Measurements from ENCODE around the gene GASK1B.
A peak's percentile ranks its signal among the peaks of the same experiment; 100 is the strongest.

The GASK1B gene

GRCh38 chr4:158186815-158187214, 14.0 kb upstream of the GASK1B start:
- DNase-seq (ENCODE audit: low spot score), result no peak

- no peak for DNase-seq (ENCODE audit: low spot score)
Measured at GRCh38 chr4:158182736-158183135, 9.9 kb upstream of the GASK1B start.

GRCh38 chr4:158181906-158182305, 9.1 kb upstream of the GASK1B start:
- DNase-seq (ENCODE audit: low spot score), result no peak

GRCh38 chr4:158179465-158179864, 6.6 kb upstream of the GASK1B start:
- no peak for DNase-seq (ENCODE audit: low spot score)

- no peak for DNase-seq (ENCODE audit: low spot score)
Measured at GRCh38 chr4:158176776-158177175, 4.0 kb upstream of the GASK1B start.

GRCh38 chr4:158176108-158176507, 3.3 kb upstream of the GASK1B start:
- no peak for DNase-seq (ENCODE audit: low spot score)

GRCh38 chr4:158170691-158171561, 1.9 kb downstream of the GASK1B start:
- DNase-seq (ENCODE audit: low spot score), result no peak

GRCh38 chr4:158169931-158170690, 2.7 kb downstream of the GASK1B start:
- DNase-seq (ENCODE audit: low spot score), result no peak

- DNase-seq (ENCODE audit: low spot score), result no peak
Measured at GRCh38 chr4:158169506-158169905, 3.3 kb downstream of the GASK1B start.

GRCh38 chr4:158168606-158169005, 4.2 kb downstream of the GASK1B start:
- no peak for DNase-seq (ENCODE audit: low spot score)

GRCh38 chr4:158166701-158167100, 6.1 kb downstream of the GASK1B start:
- no peak for DNase-seq (ENCODE audit: low spot score)

- no peak for DNase-seq (ENCODE audit: low spot score)
Measured at GRCh38 chr4:158164768-158165213, 8.0 kb downstream of the GASK1B start.

- peak; percentile 47 for DNase-seq (ENCODE audit: low spot score)
Measured at GRCh38 chr4:158163941-158164767, 8.7 kb downstream of the GASK1B start.

- DNase-seq (ENCODE audit: low spot score), result no peak
Measured at GRCh38 chr4:158162631-158163030, 10.2 kb downstream of the GASK1B start.

- DNase-seq (ENCODE audit: low spot score), result peak; percentile 58
Measured at GRCh38 chr4:158161551-158162354, 11.1 kb downstream of the GASK1B start.

- DNase-seq (ENCODE audit: low spot score), result no peak
Measured at GRCh38 chr4:158159718-158160094, 13.1 kb downstream of the GASK1B start.

- DNase-seq (ENCODE audit: low spot score), result no peak
Measured at GRCh38 chr4:158159054-158159717, 13.6 kb downstream of the GASK1B start.

GRCh38 chr4:158157412-158157811, 15.4 kb downstream of the GASK1B start:
- DNase-seq (ENCODE audit: low spot score), result no peak

- DNase-seq (ENCODE audit: low spot score), result no peak
Measured at GRCh38 chr4:158155656-158156356, 17.0 kb downstream of the GASK1B start.

- DNase-seq (ENCODE audit: low spot score), result no peak
Measured at GRCh38 chr4:158147151-158147550, 25.7 kb downstream of the GASK1B start.

Measured in putamen (tissue), 1 donor.